ENCODE results near the gene HELZ. TPM values are rescaled to one million over a fixed set of nuclear protein-coding genes. Genes with fewer than 3 reads are reported as not detected.

The HELZ gene, protein sequence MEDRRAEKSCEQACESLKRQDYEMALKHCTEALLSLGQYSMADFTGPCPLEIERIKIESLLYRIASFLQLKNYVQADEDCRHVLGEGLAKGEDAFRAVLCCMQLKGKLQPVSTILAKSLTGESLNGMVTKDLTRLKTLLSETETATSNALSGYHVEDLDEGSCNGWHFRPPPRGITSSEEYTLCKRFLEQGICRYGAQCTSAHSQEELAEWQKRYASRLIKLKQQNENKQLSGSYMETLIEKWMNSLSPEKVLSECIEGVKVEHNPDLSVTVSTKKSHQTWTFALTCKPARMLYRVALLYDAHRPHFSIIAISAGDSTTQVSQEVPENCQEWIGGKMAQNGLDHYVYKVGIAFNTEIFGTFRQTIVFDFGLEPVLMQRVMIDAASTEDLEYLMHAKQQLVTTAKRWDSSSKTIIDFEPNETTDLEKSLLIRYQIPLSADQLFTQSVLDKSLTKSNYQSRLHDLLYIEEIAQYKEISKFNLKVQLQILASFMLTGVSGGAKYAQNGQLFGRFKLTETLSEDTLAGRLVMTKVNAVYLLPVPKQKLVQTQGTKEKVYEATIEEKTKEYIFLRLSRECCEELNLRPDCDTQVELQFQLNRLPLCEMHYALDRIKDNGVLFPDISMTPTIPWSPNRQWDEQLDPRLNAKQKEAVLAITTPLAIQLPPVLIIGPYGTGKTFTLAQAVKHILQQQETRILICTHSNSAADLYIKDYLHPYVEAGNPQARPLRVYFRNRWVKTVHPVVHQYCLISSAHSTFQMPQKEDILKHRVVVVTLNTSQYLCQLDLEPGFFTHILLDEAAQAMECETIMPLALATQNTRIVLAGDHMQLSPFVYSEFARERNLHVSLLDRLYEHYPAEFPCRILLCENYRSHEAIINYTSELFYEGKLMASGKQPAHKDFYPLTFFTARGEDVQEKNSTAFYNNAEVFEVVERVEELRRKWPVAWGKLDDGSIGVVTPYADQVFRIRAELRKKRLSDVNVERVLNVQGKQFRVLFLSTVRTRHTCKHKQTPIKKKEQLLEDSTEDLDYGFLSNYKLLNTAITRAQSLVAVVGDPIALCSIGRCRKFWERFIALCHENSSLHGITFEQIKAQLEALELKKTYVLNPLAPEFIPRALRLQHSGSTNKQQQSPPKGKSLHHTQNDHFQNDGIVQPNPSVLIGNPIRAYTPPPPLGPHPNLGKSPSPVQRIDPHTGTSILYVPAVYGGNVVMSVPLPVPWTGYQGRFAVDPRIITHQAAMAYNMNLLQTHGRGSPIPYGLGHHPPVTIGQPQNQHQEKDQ (N-terminal part only)
- total RNA-seq, result 10 to 100 TPM; 21.0 to 47.0 (median 38.9) TPM

DNA sequence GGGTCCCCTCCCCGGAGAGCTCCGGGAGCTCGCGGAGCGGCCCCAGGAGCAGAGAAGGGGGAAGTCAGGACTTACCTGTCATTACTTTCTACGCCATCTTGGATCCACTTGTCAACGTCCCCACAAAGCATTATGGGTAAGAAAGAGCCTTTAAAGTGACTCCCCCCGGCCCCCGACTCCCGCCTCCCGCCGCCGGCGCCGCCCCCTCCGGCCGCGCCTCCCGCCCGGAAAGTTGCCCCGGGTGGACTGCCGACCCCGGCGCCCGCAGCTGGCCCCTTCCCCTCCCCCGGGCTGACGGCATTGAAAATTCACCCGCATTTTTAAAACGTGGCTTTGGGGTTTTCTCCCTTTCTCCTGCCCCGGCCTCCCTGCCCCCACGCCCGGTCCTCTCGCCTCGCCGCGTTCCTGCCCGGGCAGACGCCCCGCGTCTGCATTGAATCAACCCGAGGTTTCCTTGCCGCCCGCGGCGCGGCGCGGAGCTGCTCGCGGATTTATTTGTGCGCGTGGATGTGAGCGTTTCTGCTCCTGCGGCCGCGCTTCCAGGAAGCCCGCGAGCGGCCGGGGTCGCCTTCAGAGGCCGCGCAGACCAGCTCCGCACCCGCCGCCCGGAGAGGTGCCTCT is at the start of gene HELZ:
TSS of gene HELZ (minus strand) at position 124 of the 621 bp plus-strand sequence. CDS start 26,392 bp downstream, outside the sequence.
- no peaks in the 10 kb centered on the region for H3K36me3 ChIP-seq
- DNase-seq (peak; percentile 58 to 65), ATAC-seq (peak; percentile 87 to 92)
- H3K27ac ChIP-seq, result peak within 1 kb of the TSS; percentile 91 to 98 (median 96)
- no peaks in the 10 kb centered on the region for H3K27me3 ChIP-seq
- peak within 1 kb of the TSS; percentile 78 to 100 (median 88) for H3K4me3 ChIP-seq
- TF ChIP-seq, protein P1, sequence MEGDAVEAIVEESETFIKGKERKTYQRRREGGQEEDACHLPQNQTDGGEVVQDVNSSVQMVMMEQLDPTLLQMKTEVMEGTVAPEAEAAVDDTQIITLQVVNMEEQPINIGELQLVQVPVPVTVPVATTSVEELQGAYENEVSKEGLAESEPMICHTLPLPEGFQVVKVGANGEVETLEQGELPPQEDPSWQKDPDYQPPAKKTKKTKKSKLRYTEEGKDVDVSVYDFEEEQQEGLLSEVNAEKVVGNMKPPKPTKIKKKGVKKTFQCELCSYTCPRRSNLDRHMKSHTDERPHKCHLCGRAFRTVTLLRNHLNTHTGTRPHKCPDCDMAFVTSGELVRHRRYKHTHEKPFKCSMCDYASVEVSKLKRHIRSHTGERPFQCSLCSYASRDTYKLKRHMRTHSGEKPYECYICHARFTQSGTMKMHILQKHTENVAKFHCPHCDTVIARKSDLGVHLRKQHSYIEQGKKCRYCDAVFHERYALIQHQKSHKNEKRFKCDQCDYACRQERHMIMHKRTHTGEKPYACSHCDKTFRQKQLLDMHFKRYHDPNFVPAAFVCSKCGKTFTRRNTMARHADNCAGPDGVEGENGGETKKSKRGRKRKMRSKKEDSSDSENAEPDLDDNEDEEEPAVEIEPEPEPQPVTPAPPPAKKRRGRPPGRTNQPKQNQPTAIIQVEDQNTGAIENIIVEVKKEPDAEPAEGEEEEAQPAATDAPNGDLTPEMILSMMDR (IDR thresholded peaks at IDR 0.05 in 4 of 5, conservative IDR thresholded peaks at IDR 0.05 in 1 of 5), result no peak
- peak; percentile 39 to 53 for TF ChIP-seq POLR2A (IDR thresholded peaks at IDR 0.05)
- intact Hi-C loops (cut with DNase I; ENCODE audit: low total_unique reads) (loop anchor here (10.0 kb wide), 1 partner anchor 200 kb away; the partner anchor contains the start of gene CACNG1), in situ Hi-C loops (cut with MboI; ENCODE audit: low sequenced_read_pairs in 4 of 4) (no loop called here)
- no peaks in the 10 kb centered on the region for H3K9me3 ChIP-seq
- H3K4me1 ChIP-seq, result peaks cover 34 to 42% of the 10 kb centered on the region in 2 donors

DNA sequence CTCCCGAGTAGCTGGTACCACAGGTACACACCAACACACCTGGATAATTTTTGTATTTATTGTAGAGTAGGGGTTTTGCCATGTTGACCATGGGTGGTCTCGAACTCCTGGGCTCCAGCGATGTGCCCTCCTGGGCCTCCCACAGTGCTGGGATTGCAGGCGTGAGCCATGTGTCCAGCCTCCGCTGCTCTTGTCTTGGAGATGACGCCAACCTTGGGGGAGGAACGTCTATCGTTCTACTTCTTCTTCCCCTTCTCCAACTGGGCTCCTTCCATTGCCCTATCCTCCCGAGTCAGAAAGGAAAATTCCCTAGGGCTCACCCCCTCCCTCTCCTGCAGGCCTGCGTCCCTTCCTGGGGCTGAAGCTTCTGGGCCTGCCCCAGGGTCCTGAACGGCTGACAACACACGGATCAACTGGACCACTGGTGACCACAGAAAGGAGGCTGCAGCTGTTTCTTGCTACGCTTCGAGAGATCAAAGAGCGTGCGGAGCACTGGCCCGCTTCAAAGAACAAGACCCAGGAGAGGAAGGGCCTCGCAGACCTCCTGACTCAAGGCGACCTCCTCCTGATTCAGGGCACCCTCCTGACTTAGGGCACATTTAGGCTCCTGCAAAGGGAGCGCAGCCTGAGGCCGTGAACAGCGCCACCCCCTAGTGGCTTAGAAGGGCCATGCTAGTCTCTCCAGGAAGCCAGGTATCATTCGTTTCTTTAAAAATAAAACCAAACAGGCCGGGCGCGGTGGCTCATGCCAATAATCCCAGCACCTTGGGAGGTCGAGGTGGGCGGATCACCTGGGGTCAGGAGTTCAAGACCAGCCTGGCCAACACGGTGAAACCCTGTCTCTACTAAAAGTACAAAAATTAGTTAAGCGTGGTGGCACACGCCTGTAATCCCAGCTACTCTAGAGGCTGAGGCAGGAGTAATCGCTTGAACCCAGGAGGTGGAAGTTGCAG is 48.5 kb upstream of the HELZ start:
- peak overlapping the region in 2 of 4 donors; percentile 6 to 43 for H3K4me3 ChIP-seq
- H3K36me3 ChIP-seq, result no peaks in the 10 kb centered on the region
- in situ Hi-C loops (cut with MboI; ENCODE audit: low sequenced_read_pairs in 4 of 4), result loop anchor here in 2 of 4 donors (25.0 kb wide), 2 partner anchors 556 to 581 kb away; no protein-coding TSS in a partner anchor
- no peak for TF ChIP-seq POLR2A (IDR thresholded peaks at IDR 0.05)
- TF ChIP-seq, protein P1 (IDR thresholded peaks at IDR 0.05 in 4 of 5, conservative IDR thresholded peaks at IDR 0.05 in 1 of 5), result peak; percentile 66 to 90 (median 80)
- no peaks in the 10 kb centered on the region for H3K27me3 ChIP-seq
- no peaks in the 10 kb centered on the region for H3K9me3 ChIP-seq
- peak; percentile 81 for ATAC-seq
- peak; percentile 34 to 62 for DNase-seq
- intact Hi-C loops (cut with DNase I; ENCODE audit: low total_unique reads), result loop anchor here (1.0 kb wide), 1 partner anchor 72 kb away; no protein-coding TSS in a partner anchor
- H3K27ac ChIP-seq, result no peak overlapping the region
- H3K4me1 ChIP-seq, result peaks cover 11 to 15% of the 10 kb centered on the region in 2 donors

DNA sequence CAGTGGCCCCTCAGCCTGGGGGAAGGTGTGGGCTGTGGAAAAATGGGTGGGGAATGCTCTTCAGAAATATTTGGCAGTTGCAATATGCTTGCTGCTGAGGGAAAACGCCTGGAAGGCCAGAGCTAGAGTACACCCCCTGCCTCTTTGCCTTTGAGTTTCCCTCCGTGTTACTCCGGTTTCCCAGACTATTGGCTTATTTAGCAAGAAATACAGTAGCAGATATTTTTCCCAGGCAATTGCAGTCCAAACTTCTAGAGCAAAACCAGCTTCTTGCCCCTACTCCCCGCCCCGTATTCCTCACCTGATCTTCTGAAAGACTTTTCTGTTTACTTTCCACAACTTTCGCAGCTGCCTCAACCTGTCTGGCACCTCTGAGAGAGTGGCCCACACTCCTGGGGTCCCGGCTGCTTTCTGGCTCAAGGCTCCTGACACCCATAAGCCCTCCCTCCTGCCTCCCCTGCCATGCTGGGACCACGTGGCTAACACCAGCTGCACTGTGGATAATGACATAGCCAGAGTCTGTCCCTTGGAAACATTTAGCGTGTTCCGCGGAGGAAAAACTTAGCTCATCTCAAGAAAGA is 45.8 kb upstream of the HELZ start:
- no peak for DNase-seq
- Histone ChIP-seq H3K9me3 (no peaks in the 10 kb centered on the region), H3K36me3 (no peaks in the 10 kb centered on the region), H3K4me1 (peaks cover 11 to 15% of the 10 kb centered on the region in 2 donors), H3K27ac (no peak overlapping the region), H3K4me3 (no peak overlapping the region), H3K27me3 (no peaks in the 10 kb centered on the region)
- ATAC-seq, result no peak
- no peak for TF ChIP-seq POLR2A (IDR thresholded peaks at IDR 0.05)
- TF ChIP-seq, protein P1 (IDR thresholded peaks at IDR 0.05 in 4 of 5, conservative IDR thresholded peaks at IDR 0.05 in 1 of 5), result no peak
- in situ Hi-C loops (cut with MboI; ENCODE audit: low sequenced_read_pairs in 4 of 4), result loop anchor here in 2 of 4 donors (25.0 kb wide), 2 partner anchors 554 to 578 kb away; no protein-coding TSS in a partner anchor
- intact Hi-C loops (cut with DNase I; ENCODE audit: low total_unique reads), result no loop called here

All from gastrocnemius medialis (tissue), 4 donors.